HepG2 (cell line): Measurements from ENCODE around the gene CMTM2. TPM values are rescaled to one million over a fixed set of nuclear protein-coding genes. Genes with fewer than 3 reads are reported as not detected.

ENCODE experiments used
- BRD4 ChIP-seq: sonication (generic); formaldehyde crosslinking; IDR thresholded peaks from 2 replicates; pipeline ENCODE4 v1.4.0; 2020; ENCODE audit warnings: missing genetic modification reagents
- CREB1 ChIP-seq, 2 experiments: fragments of 450-650 bp in 1 of 2; IDR thresholded peaks; 2 replicates each; pipeline ENCODE4 v1.6.1; 2016 to 2017; ENCODE audit warnings: control low read depth in 1 of 2, mild to moderate bottlenecking in 1 of 2, missing compliant biosample characterization in 1 of 2, missing genetic modification characterization in 1 of 2
- HOXD1 ChIP-seq: sonication (generic); formaldehyde crosslinking; IDR thresholded peaks from 2 replicates; pipeline ENCODE4 v1.5.0; 2020; ENCODE audit warnings: missing genetic modification reagents
- KLF15 ChIP-seq: sonication (generic); formaldehyde crosslinking; IDR thresholded peaks from 2 replicates; pipeline ENCODE4 v1.8.1; 2023; ENCODE audit warnings: borderline replicate concordance, mild to moderate bottlenecking, inconsistent platforms, missing genetic modification reagents, mixed read lengths
- NAIF1 ChIP-seq: sonication (generic); formaldehyde crosslinking; IDR thresholded peaks from 2 replicates; pipeline ENCODE4 v1.5.0; 2020; ENCODE audit warnings: mild to moderate bottlenecking, missing genetic modification reagents, borderline replicate concordance
- NFE2 ChIP-seq: sonication (generic); formaldehyde crosslinking; IDR thresholded peaks from 2 replicates; pipeline ENCODE4 v1.4.0; 2020; ENCODE audit warnings: missing genetic modification reagents
- NR3C1 ChIP-seq: sonication (generic); formaldehyde crosslinking; IDR thresholded peaks from 2 replicates; pipeline ENCODE4 v1.4.0; 2020; ENCODE audit warnings: missing genetic modification reagents
- RBM22 ChIP-seq: fragments of 200-400 bp; formaldehyde crosslinking; optimal IDR thresholded peaks from 2 replicates; pipeline ENCODE3; 2017; ENCODE audit warnings: mild to moderate bottlenecking, low read length, moderate library complexity
- TSC22D2 ChIP-seq: sonication (generic); formaldehyde crosslinking; IDR thresholded peaks from 2 replicates; pipeline ENCODE4 v1.5.1; 2020; ENCODE audit warnings: missing genetic modification reagents, mild to moderate bottlenecking, borderline replicate concordance
- WIZ ChIP-seq: sonication (generic); formaldehyde crosslinking; IDR thresholded peaks from 2 replicates; pipeline ENCODE4 v1.5.1; 2020; ENCODE audit warnings: mild to moderate bottlenecking, missing genetic modification reagents
- ZFP90 ChIP-seq: sonication (generic); formaldehyde crosslinking; IDR thresholded peaks from 2 replicates; pipeline ENCODE4 v1.8.0; 2022; ENCODE audit warnings: missing genetic modification reagents, mild to moderate bottlenecking, inconsistent platforms, borderline replicate concordance
- ZNF432 ChIP-seq: sonication (generic); formaldehyde crosslinking; IDR thresholded peaks from 2 replicates; pipeline ENCODE4 v1.5.0; 2020; ENCODE audit warnings: missing genetic modification reagents, mild to moderate bottlenecking, borderline replicate concordance
- ZNF589 ChIP-seq: sonication (generic); formaldehyde crosslinking; conservative IDR thresholded peaks from 2 replicates; pipeline ENCODE4 v1.8.0; 2022; ENCODE audit warnings: mild to moderate bottlenecking, moderate library complexity, missing genetic modification reagents
- ZNF816 ChIP-seq: sonication (generic); formaldehyde crosslinking; IDR thresholded peaks from 2 replicates; pipeline ENCODE4 v1.8.0; 2022; ENCODE audit warnings: missing genetic modification reagents, mild to moderate bottlenecking, borderline replicate concordance
- polyA plus RNA-seq, 8 experiments: library from polyadenylated mRNA; depleted of rRNA in 3 of 8; stranded (reverse) in 7 of 8; unstranded in 1 of 8; fragments of >200 nt; fragmentation: Illumina TruSeq in 4 of 8; extraction: Trizol in 4 of 8; gene quantifications; 2 replicates each; pipeline versions ENCODE4 v1.2.1 to v1.2.3, GENCODE V29; 2011 to 2016; ENCODE audit warnings: low read depth in 4 of 8, missing spikeins in 1 of 8, mixed read lengths in 1 of 8; ENCODE audit not compliant: insufficient read depth in 1 of 8
- total RNA-seq, 5 experiments: library from RNA; depleted of rRNA; stranded (reverse); fragments of >200 nt; fragmentation: Illumina TruSeq; extraction: Trizol; gene quantifications; 2 replicates each; pipeline ENCODE4 v1.2.3, GENCODE V29; 2016; ENCODE audit warnings: low read depth in 1 of 5
- TF ChIP-seq, protein P1 (sequence below): sonication (generic); formaldehyde crosslinking; IDR thresholded peaks from 2 replicates; pipeline ENCODE4 v1.9.0; 2022; ENCODE audit warnings: low read depth, missing genetic modification reagents
- TF ChIP-seq, protein P2 (sequence below), 2 experiments: fragments of 450-650 bp in 1 of 2; sonication (generic) in 1 of 2; formaldehyde crosslinking; IDR thresholded peaks; 2 replicates each; pipeline versions ENCODE4 v1.5.0 to v1.8.0; 2020 to 2022; ENCODE audit warnings: mild to moderate bottlenecking in 1 of 2, missing genetic modification reagents in 1 of 2
- TF ChIP-seq, protein P3 (sequence below): sonication (generic); formaldehyde crosslinking; IDR thresholded peaks from 2 replicates; pipeline ENCODE4 v1.9.0; 2022; ENCODE audit warnings: missing genetic modification reagents, mild to moderate bottlenecking, borderline replicate concordance
- TF ChIP-seq, protein P4 (sequence below): sonication (generic); formaldehyde crosslinking; IDR thresholded peaks from 2 replicates; pipeline ENCODE4 v1.4.0; 2020; ENCODE audit warnings: missing genetic modification reagents
- TF ChIP-seq, protein P5 (sequence below): sonication (generic); formaldehyde crosslinking; IDR thresholded peaks from 2 replicates; pipeline ENCODE4 v1.8.0; 2022; ENCODE audit warnings: missing genetic modification reagents, mild to moderate bottlenecking, moderate library complexity, borderline replicate concordance

The CMTM2 gene
- total and polyA plus RNA-seq, 2 of the 13 experiments (the other 11 are each of a cell fraction or from before 2014, with no cell fraction given): not detected

DNA sequence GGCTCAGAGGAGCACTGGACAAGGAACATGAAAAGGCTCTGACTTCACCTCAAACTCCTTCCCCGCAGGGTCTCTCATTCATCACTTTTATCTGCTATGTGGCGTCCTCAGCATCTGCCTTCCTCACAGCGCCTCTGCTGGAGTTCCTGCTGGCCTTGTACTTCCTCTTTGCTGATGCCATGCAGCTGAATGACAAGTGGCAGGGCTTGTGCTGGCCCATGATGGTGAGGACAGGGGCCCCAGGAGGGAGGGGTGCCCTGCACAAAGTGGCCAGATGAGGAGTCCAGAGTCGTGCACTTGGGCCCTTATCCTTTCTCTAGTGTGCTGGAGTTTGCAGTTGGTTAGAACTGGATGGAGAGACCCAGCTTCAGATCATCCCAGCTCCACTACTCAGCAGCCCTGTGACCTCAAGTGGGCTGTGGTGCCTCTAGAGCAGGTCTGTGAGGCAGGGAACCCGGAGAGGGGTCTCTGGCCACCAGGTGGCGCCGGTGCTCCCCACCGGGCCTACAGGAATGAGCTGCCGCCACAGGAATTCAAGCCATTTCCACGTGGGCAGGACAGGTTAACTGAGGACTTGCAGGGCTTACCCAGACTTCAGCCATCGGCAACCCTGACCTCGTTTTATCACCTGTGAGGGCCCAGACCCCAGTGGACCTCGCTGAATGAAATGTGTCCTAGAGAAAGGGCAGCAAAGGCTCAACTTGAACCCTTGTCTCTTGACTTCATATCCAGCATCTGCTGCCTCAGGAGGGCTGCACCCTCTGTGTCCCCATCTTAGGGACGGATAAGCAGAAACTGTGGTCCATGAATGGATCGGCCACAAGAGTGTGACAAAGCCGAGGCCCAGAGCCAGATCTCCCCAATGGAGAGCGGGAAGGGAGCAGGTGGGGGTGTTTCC is 29.2 kb downstream of the CMTM2 start (continued):
- no peak for TF ChIP-seq ZNF589
- no peak; the same call in 1 of the 2 replicates for TF ChIP-seq KLF15
- TF ChIP-seq, protein P1, sequence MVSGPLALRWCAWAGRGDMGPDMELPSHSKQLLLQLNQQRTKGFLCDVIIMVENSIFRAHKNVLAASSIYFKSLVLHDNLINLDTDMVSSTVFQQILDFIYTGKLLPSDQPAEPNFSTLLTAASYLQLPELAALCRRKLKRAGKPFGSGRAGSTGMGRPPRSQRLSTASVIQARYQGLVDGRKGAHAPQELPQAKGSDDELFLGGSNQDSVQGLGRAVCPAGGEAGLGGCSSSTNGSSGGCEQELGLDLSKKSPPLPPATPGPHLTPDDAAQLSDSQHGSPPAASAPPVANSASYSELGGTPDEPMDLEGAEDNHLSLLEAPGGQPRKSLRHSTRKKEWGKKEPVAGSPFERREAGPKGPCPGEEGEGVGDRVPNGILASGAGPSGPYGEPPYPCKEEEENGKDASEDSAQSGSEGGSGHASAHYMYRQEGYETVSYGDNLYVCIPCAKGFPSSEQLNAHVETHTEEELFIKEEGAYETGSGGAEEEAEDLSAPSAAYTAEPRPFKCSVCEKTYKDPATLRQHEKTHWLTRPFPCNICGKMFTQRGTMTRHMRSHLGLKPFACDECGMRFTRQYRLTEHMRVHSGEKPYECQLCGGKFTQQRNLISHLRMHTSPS (CRISPR knock-in tag): no peak
- peak; percentile 48; the same call in 1 of the 2 replicates for TF ChIP-seq ZNF816
- TF ChIP-seq, protein P2, sequence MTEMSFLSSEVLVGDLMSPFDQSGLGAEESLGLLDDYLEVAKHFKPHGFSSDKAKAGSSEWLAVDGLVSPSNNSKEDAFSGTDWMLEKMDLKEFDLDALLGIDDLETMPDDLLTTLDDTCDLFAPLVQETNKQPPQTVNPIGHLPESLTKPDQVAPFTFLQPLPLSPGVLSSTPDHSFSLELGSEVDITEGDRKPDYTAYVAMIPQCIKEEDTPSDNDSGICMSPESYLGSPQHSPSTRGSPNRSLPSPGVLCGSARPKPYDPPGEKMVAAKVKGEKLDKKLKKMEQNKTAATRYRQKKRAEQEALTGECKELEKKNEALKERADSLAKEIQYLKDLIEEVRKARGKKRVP (CRISPR knock-in tag; IDR thresholded peaks at IDR 0.05): peak in 1 of 2 experiments; percentile 28; a peak in 1 of 4 replicates
- TF ChIP-seq NR3C1: no peak
- no peak for TF ChIP-seq RBM22
- TF ChIP-seq CREB1 (IDR thresholded peaks at IDR 0.05): no peak
- no peak for TF ChIP-seq CREB1 (CRISPR knock-in tag; IDR thresholded peaks at IDR 0.05)
- no peak for TF ChIP-seq NFE2 (CRISPR knock-in tag)
- TF ChIP-seq TSC22D2: peak; percentile 60; the same call in 1 of the 2 replicates
- TF ChIP-seq ZNF432 (CRISPR knock-in tag): no peak
- TF ChIP-seq, protein P3, sequence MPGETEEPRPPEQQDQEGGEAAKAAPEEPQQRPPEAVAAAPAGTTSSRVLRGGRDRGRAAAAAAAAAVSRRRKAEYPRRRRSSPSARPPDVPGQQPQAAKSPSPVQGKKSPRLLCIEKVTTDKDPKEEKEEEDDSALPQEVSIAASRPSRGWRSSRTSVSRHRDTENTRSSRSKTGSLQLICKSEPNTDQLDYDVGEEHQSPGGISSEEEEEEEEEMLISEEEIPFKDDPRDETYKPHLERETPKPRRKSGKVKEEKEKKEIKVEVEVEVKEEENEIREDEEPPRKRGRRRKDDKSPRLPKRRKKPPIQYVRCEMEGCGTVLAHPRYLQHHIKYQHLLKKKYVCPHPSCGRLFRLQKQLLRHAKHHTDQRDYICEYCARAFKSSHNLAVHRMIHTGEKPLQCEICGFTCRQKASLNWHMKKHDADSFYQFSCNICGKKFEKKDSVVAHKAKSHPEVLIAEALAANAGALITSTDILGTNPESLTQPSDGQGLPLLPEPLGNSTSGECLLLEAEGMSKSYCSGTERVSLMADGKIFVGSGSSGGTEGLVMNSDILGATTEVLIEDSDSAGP (CRISPR knock-in tag): peak; percentile 70
- TF ChIP-seq HOXD1 (CRISPR knock-in tag): no peak
- no peak for TF ChIP-seq WIZ (CRISPR knock-in tag)
- TF ChIP-seq, protein P4, sequence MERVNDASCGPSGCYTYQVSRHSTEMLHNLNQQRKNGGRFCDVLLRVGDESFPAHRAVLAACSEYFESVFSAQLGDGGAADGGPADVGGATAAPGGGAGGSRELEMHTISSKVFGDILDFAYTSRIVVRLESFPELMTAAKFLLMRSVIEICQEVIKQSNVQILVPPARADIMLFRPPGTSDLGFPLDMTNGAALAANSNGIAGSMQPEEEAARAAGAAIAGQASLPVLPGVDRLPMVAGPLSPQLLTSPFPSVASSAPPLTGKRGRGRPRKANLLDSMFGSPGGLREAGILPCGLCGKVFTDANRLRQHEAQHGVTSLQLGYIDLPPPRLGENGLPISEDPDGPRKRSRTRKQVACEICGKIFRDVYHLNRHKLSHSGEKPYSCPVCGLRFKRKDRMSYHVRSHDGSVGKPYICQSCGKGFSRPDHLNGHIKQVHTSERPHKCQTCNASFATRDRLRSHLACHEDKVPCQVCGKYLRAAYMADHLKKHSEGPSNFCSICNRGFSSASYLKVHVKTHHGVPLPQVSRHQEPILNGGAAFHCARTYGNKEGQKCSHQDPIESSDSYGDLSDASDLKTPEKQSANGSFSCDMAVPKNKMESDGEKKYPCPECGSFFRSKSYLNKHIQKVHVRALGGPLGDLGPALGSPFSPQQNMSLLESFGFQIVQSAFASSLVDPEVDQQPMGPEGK: peak; percentile 57
- TF ChIP-seq, protein P5, sequence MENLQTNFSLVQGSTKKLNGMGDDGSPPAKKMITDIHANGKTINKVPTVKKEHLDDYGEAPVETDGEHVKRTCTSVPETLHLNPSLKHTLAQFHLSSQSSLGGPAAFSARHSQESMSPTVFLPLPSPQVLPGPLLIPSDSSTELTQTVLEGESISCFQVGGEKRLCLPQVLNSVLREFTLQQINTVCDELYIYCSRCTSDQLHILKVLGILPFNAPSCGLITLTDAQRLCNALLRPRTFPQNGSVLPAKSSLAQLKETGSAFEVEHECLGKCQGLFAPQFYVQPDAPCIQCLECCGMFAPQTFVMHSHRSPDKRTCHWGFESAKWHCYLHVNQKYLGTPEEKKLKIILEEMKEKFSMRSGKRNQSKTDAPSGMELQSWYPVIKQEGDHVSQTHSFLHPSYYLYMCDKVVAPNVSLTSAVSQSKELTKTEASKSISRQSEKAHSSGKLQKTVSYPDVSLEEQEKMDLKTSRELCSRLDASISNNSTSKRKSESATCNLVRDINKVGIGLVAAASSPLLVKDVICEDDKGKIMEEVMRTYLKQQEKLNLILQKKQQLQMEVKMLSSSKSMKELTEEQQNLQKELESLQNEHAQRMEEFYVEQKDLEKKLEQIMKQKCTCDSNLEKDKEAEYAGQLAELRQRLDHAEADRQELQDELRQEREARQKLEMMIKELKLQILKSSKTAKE (CRISPR knock-in tag): no peak
- TF ChIP-seq ZFP90 (CRISPR knock-in tag): peak; percentile 78
- TF ChIP-seq BRD4: peak; percentile 55; the same call in 1 of the 2 replicates
- no peak for TF ChIP-seq NAIF1 (CRISPR knock-in tag)
